H1 (cell line): Measurements from ENCODE around the gene CRHR2. TPM values are rescaled to one million over a fixed set of nuclear protein-coding genes. Genes with fewer than 3 reads are reported as not detected.

ENCODE experiments used
- CTCF ChIA-PET: fragments of 300-600 bp; sonication (Branson Sonifier 250); formaldehyde crosslinking; loops from one replicate; lab custom pipeline; 2021; ENCODE audit not compliant: partially characterized antibody; lab: Charles Lee
- POLR2A ChIA-PET: fragments of 300-600 bp; sonication (Branson Sonifier 250); formaldehyde crosslinking; loops from one replicate; lab custom pipeline; 2021; ENCODE audit warnings: inconsistent platforms; ENCODE audit not compliant: partially characterized antibody; lab: Charles Lee
- DNase-seq, 2 experiments: peaks; one replicate each; pipeline versions ENCODE4 v3.0.0 to v3.0.0-alpha.2; 2010 to 2022; ENCODE audit warnings: low spot score in 2 of 2, low read depth in 1 of 2, mixed read lengths in 1 of 2
- FAIRE-seq: peaks from 2 replicates; lab custom pipeline; 2011; peaks lifted over from hg19 to GRCh38; lab: Jason Lieb, UNC
- H2AFZ ChIP-seq: 2 replicates; pipeline ENCODE4 v1.8.1; 2012; ENCODE audit warnings: low read length, inconsistent platforms
- H2AK5ac ChIP-seq: 2 replicates; pipeline ENCODE4 v1.6.1; 2013; ENCODE audit warnings: low read depth, low read length
- H2BK120ac ChIP-seq: replicated peaks from 2 replicates; pipeline ENCODE3; 2013; ENCODE audit warnings: low read depth, low read length, inconsistent platforms
- H2BK12ac ChIP-seq: 2 replicates; pipeline ENCODE4 v1.6.1; 2013; ENCODE audit warnings: low read depth, low read length
- H2BK15ac ChIP-seq: 2 replicates; pipeline ENCODE4 v1.6.1; 2013; ENCODE audit warnings: low read length
- H2BK20ac ChIP-seq: 2 replicates; pipeline ENCODE4 v1.6.1; 2013; ENCODE audit warnings: low read length
- H2BK5ac ChIP-seq: 2 replicates; pipeline ENCODE4 v1.6.1; 2013; ENCODE audit warnings: low read depth, low read length
- H3K14ac ChIP-seq: 2 replicates; pipeline ENCODE4 v1.6.1; 2013; ENCODE audit warnings: inconsistent platforms; ENCODE audit not compliant: insufficient read length
- H3K18ac ChIP-seq: 2 replicates; pipeline ENCODE4 v1.6.1; 2013; ENCODE audit warnings: low read length; ENCODE audit errors: extremely low read depth
- H3K23ac ChIP-seq: 2 replicates; pipeline ENCODE4 v1.6.1; 2013; ENCODE audit warnings: inconsistent platforms; ENCODE audit not compliant: insufficient read length
- H3K23me2 ChIP-seq: 2 replicates; pipeline ENCODE4 v1.6.1; 2013; ENCODE audit warnings: low read depth, low read length
- H3K27ac ChIP-seq: 2 replicates; pipeline ENCODE4 v1.6.1; 2011; ENCODE audit warnings: low read depth, low read length, inconsistent platforms
- H3K27me3 ChIP-seq, 4 experiments: replicated peaks in 1 of 4; 1 replicate in 1 of 4; 2 replicates in 3 of 4; pipeline versions ENCODE4 v1.6.1 to v1.8.1; 2011 to 2013; ENCODE audit warnings: low read length in 3 of 4, mild to moderate bottlenecking in 3 of 4, inconsistent platforms in 2 of 4, mixed read lengths in 2 of 4, moderate library complexity in 1 of 4; ENCODE audit not compliant: control insufficient read depth in 3 of 4, insufficient read depth in 3 of 4; ENCODE audit errors: extremely low read depth in 1 of 4
- H3K36me3 ChIP-seq, 4 experiments: 2 replicates each; pipeline versions ENCODE4 v1.6.1 to v1.8.1; 2011 to 2013; ENCODE audit warnings: mild to moderate bottlenecking in 4 of 4, low read length in 3 of 4, moderate library complexity in 2 of 4, control low read depth in 1 of 4, inconsistent platforms in 1 of 4; ENCODE audit not compliant: insufficient read depth in 4 of 4, control insufficient read depth in 2 of 4
- H3K4ac ChIP-seq: replicated peaks from 2 replicates; pipeline ENCODE3; 2013; ENCODE audit warnings: low read length, low read depth, mixed read lengths, inconsistent platforms; ENCODE audit not compliant: insufficient read length
- H3K4me1 ChIP-seq, 4 experiments: replicated peaks in 1 of 4; 1 replicate in 1 of 4; 2 replicates in 3 of 4; pipeline versions ENCODE4 v1.6.1 to v1.8.1; 2011 to 2013; ENCODE audit warnings: low read length in 3 of 4, inconsistent platforms in 2 of 4, mixed read lengths in 1 of 4; ENCODE audit not compliant: insufficient read depth in 4 of 4, control insufficient read depth in 3 of 4
- H3K4me2 ChIP-seq, 2 experiments: 2 replicates each; pipeline versions ENCODE4 v1.6.1 to v1.8.1; 2011 to 2013; ENCODE audit warnings: low read depth in 2 of 2, low read length in 2 of 2, control low read depth in 1 of 2, inconsistent platforms in 1 of 2, mild to moderate bottlenecking in 1 of 2; ENCODE audit not compliant: insufficient read depth in 1 of 2
- H3K4me3 ChIP-seq, 4 experiments: fragments of 200-600, 300-600 bp in 1 of 4; sonication (generic), shearing (Covaris generic), sonication (Bioruptor Twin) in 1 of 4; 2 replicates each; pipeline versions ENCODE4 v1.5.1 to v1.8.1; 2011 to 2016; ENCODE audit warnings: low read length in 4 of 4, low read depth in 3 of 4, control low read depth in 2 of 4, inconsistent platforms in 2 of 4, mild to moderate bottlenecking in 2 of 4, mixed read lengths in 1 of 4, moderate library complexity in 1 of 4; ENCODE audit not compliant: insufficient read depth in 2 of 4; ENCODE audit errors: extremely low read depth in 1 of 4
- H3K56ac ChIP-seq: replicated peaks from 2 replicates; pipeline ENCODE3; 2013; ENCODE audit warnings: low read depth, mild to moderate bottlenecking, mixed read lengths, low read length, inconsistent platforms; ENCODE audit not compliant: insufficient read length
- H3K79me1 ChIP-seq: 2 replicates; pipeline ENCODE4 v1.6.1; 2013; ENCODE audit warnings: low read depth, low read length, control low read depth
- H3K79me2 ChIP-seq, 2 experiments: 2 replicates each; pipeline versions ENCODE4 v1.6.1 to v1.8.1; 2012 to 2013; ENCODE audit warnings: low read length in 2 of 2, mild to moderate bottlenecking in 2 of 2, inconsistent platforms in 1 of 2; ENCODE audit not compliant: insufficient read depth in 2 of 2, control insufficient read depth in 1 of 2
- H3K9ac ChIP-seq, 4 experiments: replicated peaks in 1 of 4; 1 replicate in 1 of 4; 2 replicates in 3 of 4; pipeline versions ENCODE4 v1.6.1 to v1.8.1; 2011 to 2013; ENCODE audit warnings: low read depth in 3 of 4, low read length in 3 of 4, control low read depth in 2 of 4, mild to moderate bottlenecking in 2 of 4, moderate library complexity in 2 of 4, inconsistent platforms in 1 of 4; ENCODE audit errors: extremely low read depth in 1 of 4
- H3K9me3 ChIP-seq, 2 experiments: 2 replicates each; pipeline versions ENCODE4 v1.6.1 to v1.8.1; 2012 to 2013; ENCODE audit warnings: mild to moderate bottlenecking in 2 of 2, moderate library complexity in 2 of 2, control low read depth in 1 of 2, inconsistent platforms in 1 of 2, low read depth in 1 of 2, low read length in 1 of 2, mixed read lengths in 1 of 2; ENCODE audit not compliant: insufficient read depth in 2 of 2
- H4K20me1 ChIP-seq, 2 experiments: replicated peaks in 1 of 2; 2 replicates each; pipeline versions ENCODE3 to v1.8.1; 2011 to 2013; ENCODE audit warnings: inconsistent platforms in 2 of 2, low read length in 2 of 2, mild to moderate bottlenecking in 1 of 2; ENCODE audit not compliant: insufficient read depth in 2 of 2, control insufficient read depth in 1 of 2
- H4K5ac ChIP-seq: 2 replicates; pipeline ENCODE4 v1.6.1; 2013; ENCODE audit warnings: low read length, low read depth, mixed read lengths, inconsistent platforms; ENCODE audit not compliant: insufficient read length
- H4K8ac ChIP-seq: 2 replicates; pipeline ENCODE4 v1.8.0; 2013; ENCODE audit warnings: mild to moderate bottlenecking, moderate library complexity, low read length, inconsistent platforms; ENCODE audit not compliant: insufficient read depth; ENCODE audit errors: extremely low read depth
- H4K91ac ChIP-seq: replicated peaks from 2 replicates; pipeline ENCODE3; 2013; ENCODE audit warnings: low read length, mixed read lengths, inconsistent platforms; ENCODE audit not compliant: insufficient read length
- ATF2 ChIP-seq: IDR thresholded peaks from 2 replicates; pipeline ENCODE4 v1.6.1; 2012; ENCODE audit warnings: low read length, inconsistent platforms
- CBX5 ChIP-seq: fragments of 300-800, 300-1000 bp; sonication (generic); IDR thresholded peaks from 2 replicates; pipeline ENCODE4 v1.7.1; 2016; ENCODE audit warnings: antibody characterized with exemption, low read length, low read depth
- SIN3A ChIP-seq, 2 experiments: IDR thresholded peaks in 1 of 2; conservative IDR thresholded peaks in 1 of 2; 2 replicates each; pipeline ENCODE4 v1.6.1; 2011 to 2012; ENCODE audit warnings: low read length in 2 of 2, improper control_type of control experiment in 1 of 2, low read depth in 1 of 2, mild to moderate bottlenecking in 1 of 2
- WGBS, 2 experiments: shearing (Covaris generic) in 1 of 2; methylation state at CpG; one replicate each; pipeline versions ENCODE4 v1.1.6 to v1.1.7; 2013 to 2015; ENCODE audit warnings: low lambda C conversion rate in 2 of 2, mixed read lengths in 2 of 2, inconsistent platforms in 1 of 2, low coverage in 1 of 2, missing lambda C conversion rate in 1 of 2; ENCODE audit not compliant: insufficient replicate concordance in 2 of 2, insufficient coverage in 1 of 2, insufficient read length in 1 of 2; ENCODE audit errors: extremely low coverage in 1 of 2, missing lambda C conversion rate in 1 of 2; 5-methylcytosine and 5-hydroxymethylcytosine counted together
- polyA plus RNA-seq, 7 experiments: library from polyadenylated mRNA; depleted of rRNA in 3 of 7; stranded (reverse) in 5 of 7; unstranded in 2 of 7; fragments of >200 nt in 5 of 7; fragments of 200-250 nt in 2 of 7; gene quantifications; 1 replicate in 5 of 7; 2 replicates in 1 of 7; 4 replicates in 1 of 7; pipeline versions ENCODE4 v1.2.1 to v1.2.3, GENCODE V29; 2011 to 2013; ENCODE audit warnings: missing spikeins in 2 of 7, mixed read lengths in 2 of 7
- total RNA-seq: library from RNA; stranded (reverse); fragmentation: NEBNext Ultra II Directional; extraction: Animal tissue kit (Norgen Biotek cat#: 25700); gene quantifications from 2 replicates; pipeline ENCODE4 v1.2.1, GENCODE V29; 2021

Gene CRHR2
- total and polyA plus RNA-seq, 2 of the 8 experiments (the other 6 are each of a cell fraction or from before 2014, with no cell fraction given), result 0.37 to 1.3 TPM

GRCh38 chr7:30706316-30706715 is 24.1 kb upstream of the CRHR2 start:
- H3K9me3 ChIP-seq, result no peaks in the 10 kb centered on the region
- H3K79me2 ChIP-seq, result no peaks in the 10 kb centered on the region
- no peak overlapping the region for H2BK15ac ChIP-seq
- H2BK120ac ChIP-seq, result no peak overlapping the region
- no peak overlapping the region for H2BK20ac ChIP-seq
- 97% methylated on average over 6 of the region's 6 CpGs; no CpG with 5 or more reads in 1 of the 2 experiments for WGBS, 2 experiments
- no peak overlapping the region for H3K27ac ChIP-seq
- no peak overlapping the region for H2BK5ac ChIP-seq
- H3K18ac ChIP-seq, result no peak overlapping the region
- H3K9ac ChIP-seq, result no peak overlapping the region
- H3K4me2 ChIP-seq, result no peak overlapping the region
- no peaks in the 10 kb centered on the region for H3K36me3 ChIP-seq
- no peak overlapping the region for H3K56ac ChIP-seq
- FAIRE-seq (no peak), DNase-seq (no peak)
- H3K4me1 ChIP-seq, result peaks cover 0 to under 1% (median 0%) of the 10 kb centered on the region in 4 experiments; a peak in 2 of 7 replicates
- peak overlapping the region; percentile 30; the same call in 1 of the 2 replicates for H2AK5ac ChIP-seq
- H2BK12ac ChIP-seq, result no peak overlapping the region
- no peak overlapping the region for H4K8ac ChIP-seq
- H3K79me1 ChIP-seq, result no peaks in the 10 kb centered on the region
- ChIA-PET POLR2A (interaction anchor here (1.1 kb wide), 1 partner anchor 15 kb away, joined by 3 read pairs; no protein-coding TSS in a partner anchor), CTCF (interaction anchor here (1.0 to 2.4 kb wide), 4 partner anchors 8 to 35 kb away, joined by 5 to 11 read pairs (median 6); partner anchors contain the start of gene CRHR2)
- no peaks in the 10 kb centered on the region for H4K20me1 ChIP-seq
- no peak for TF ChIP-seq CBX5
- no peak for TF ChIP-seq ATF2
- TF ChIP-seq SIN3A (conservative IDR thresholded peaks at IDR 0.05 in 1 of 2, IDR thresholded peaks at IDR 0.05 in 1 of 2; ENCODE audit: low read depth in 1 of 2, low read length in 2 of 2), result no peak
- no peak overlapping the region for H3K23ac ChIP-seq
- H3K14ac ChIP-seq, result no peak overlapping the region
- H3K4me3 ChIP-seq, result no peak overlapping the region
- H3K23me2 ChIP-seq, result no peaks in the 10 kb centered on the region
- no peaks in the 10 kb centered on the region; a peak in 1 of 7 replicates for H3K27me3 ChIP-seq
- no peak overlapping the region for H4K5ac ChIP-seq
- no peak overlapping the region for H4K91ac ChIP-seq
- H3K4ac ChIP-seq, result no peak overlapping the region
- H2AFZ ChIP-seq, result no peak overlapping the region
